IMR-90 (cell line): ENCODE measurements around the gene LYSMD4.

Experiments used
- CEBPB ChIP-seq: IDR thresholded peaks from 2 replicates; pipeline ENCODE4 v1.6.1; 2012; ENCODE audit warnings: low read depth, low read length, improper control_type of control experiment
- CHD1 ChIP-seq: IDR thresholded peaks from 2 replicates; pipeline ENCODE4 v1.6.1; 2012; ENCODE audit warnings: low read depth, low read length, improper control_type of control experiment
- ELK1 ChIP-seq: fragments of 150-350 bp; IDR thresholded peaks from 2 replicates; pipeline ENCODE4 v1.6.1; 2016; ENCODE audit warnings: low read depth, mild to moderate bottlenecking, low read length, moderate library complexity, borderline replicate concordance
- FOS ChIP-seq: fragments of 150-350 bp; IDR thresholded peaks from 2 replicates; pipeline ENCODE4 v1.6.1; 2016; ENCODE audit warnings: low read depth, low read length
- MAFK ChIP-seq: IDR thresholded peaks from 2 replicates; pipeline ENCODE4 v1.6.1; 2012; ENCODE audit warnings: low read depth, low read length, improper control_type of control experiment
- MXI1 ChIP-seq: IDR thresholded peaks from 2 replicates; pipeline ENCODE4 v1.6.1; 2012; ENCODE audit warnings: low read depth, mild to moderate bottlenecking, low read length, moderate library complexity, borderline replicate concordance
- POLR2A ChIP-seq: IDR thresholded peaks from 2 replicates; pipeline ENCODE4 v1.6.1; 2012; ENCODE audit warnings: mild to moderate bottlenecking, low read depth, low read length
- RAD21 ChIP-seq: IDR thresholded peaks from 2 replicates; pipeline ENCODE4 v1.6.1; 2012; ENCODE audit warnings: low read length, improper control_type of control experiment
- RFX5 ChIP-seq: IDR thresholded peaks from 2 replicates; pipeline ENCODE4 v1.8.0; 2012; ENCODE audit warnings: low read depth, mild to moderate bottlenecking, low read length, moderate library complexity
- SMC3 ChIP-seq: fragments of 150-350 bp; IDR thresholded peaks from 2 replicates; pipeline ENCODE4 v1.6.1; 2016; ENCODE audit warnings: low read depth, mild to moderate bottlenecking, antibody characterized with exemption, low read length, moderate library complexity
- USF2 ChIP-seq: fragments of 150-350 bp; IDR thresholded peaks from 2 replicates; pipeline ENCODE4 v1.6.1; 2017; ENCODE audit warnings: mild to moderate bottlenecking, antibody characterized with exemption, low read length, low read depth
- TF ChIP-seq, protein P1 (sequence below): conservative IDR thresholded peaks from 2 replicates; pipeline ENCODE4 v1.5.1; 2012; ENCODE audit warnings: mild to moderate bottlenecking, low read depth, low read length, improper control_type of control experiment

GRCh38 chr15:99727330-99727729 lies 5.9 kb downstream of the LYSMD4 start:
- no peak for TF ChIP-seq CEBPB
- TF ChIP-seq ELK1: no peak
- TF ChIP-seq, protein P1, sequence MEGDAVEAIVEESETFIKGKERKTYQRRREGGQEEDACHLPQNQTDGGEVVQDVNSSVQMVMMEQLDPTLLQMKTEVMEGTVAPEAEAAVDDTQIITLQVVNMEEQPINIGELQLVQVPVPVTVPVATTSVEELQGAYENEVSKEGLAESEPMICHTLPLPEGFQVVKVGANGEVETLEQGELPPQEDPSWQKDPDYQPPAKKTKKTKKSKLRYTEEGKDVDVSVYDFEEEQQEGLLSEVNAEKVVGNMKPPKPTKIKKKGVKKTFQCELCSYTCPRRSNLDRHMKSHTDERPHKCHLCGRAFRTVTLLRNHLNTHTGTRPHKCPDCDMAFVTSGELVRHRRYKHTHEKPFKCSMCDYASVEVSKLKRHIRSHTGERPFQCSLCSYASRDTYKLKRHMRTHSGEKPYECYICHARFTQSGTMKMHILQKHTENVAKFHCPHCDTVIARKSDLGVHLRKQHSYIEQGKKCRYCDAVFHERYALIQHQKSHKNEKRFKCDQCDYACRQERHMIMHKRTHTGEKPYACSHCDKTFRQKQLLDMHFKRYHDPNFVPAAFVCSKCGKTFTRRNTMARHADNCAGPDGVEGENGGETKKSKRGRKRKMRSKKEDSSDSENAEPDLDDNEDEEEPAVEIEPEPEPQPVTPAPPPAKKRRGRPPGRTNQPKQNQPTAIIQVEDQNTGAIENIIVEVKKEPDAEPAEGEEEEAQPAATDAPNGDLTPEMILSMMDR: no peak
- TF ChIP-seq MXI1: no peak
- no peak for TF ChIP-seq RFX5
- no peak for TF ChIP-seq POLR2A
- no peak for TF ChIP-seq FOS
- TF ChIP-seq MAFK: no peak
- no peak for TF ChIP-seq CHD1
- no peak for TF ChIP-seq RAD21
- no peak for TF ChIP-seq USF2
- no peak for TF ChIP-seq SMC3
